Stimulated activated CD4-positive, alpha-beta T cell treated with anti-CD3 and anti-CD28 coated beads, Interleukin-12 subunit alpha, Interleukin-12 subunit beta, amount 100 ng/mL, for 48 hours (primary cell): ENCODE data around the gene SNX22.

Experiments
- DNase-seq, 3 donors: peaks; one replicate each; pipeline ENCODE4 v3.0.0-alpha.2; 2020; ENCODE audit warnings: low read depth in 2 of 3, low spot score in 1 of 3

Gene SNX22

GRCh38 chr15:64155802-64156651 lies 4.5 kb downstream of the SNX22 start:
- DNase-seq = no peak

GRCh38 chr15:64156652-64157331 lies 5.3 kb downstream of the SNX22 start:
- no peak for DNase-seq

GRCh38 chr15:64157599-64158125 lies 6.1 kb downstream of the SNX22 start:
- no peak for DNase-seq

- no peak for DNase-seq
These were observed 7.0 kb downstream of the SNX22 start for GRCh38 chr15:64158363-64159134.

- DNase-seq = no peak
These were observed 10.4 kb downstream of the SNX22 start for GRCh38 chr15:64161688-64162477.

- no peak for DNase-seq
These were observed 10.9 kb downstream of the SNX22 start for GRCh38 chr15:64162478-64162868.

GRCh38 chr15:64162869-64163658 lies 11.5 kb downstream of the SNX22 start, which contains the start of gene PPIB:
Gene PPIB (minus strand): TSS chr15:64163022. CDS start chr15:64162986, 36 bp downstream.
- DNase-seq = peak; percentile 90 to 97 (median 95)

GRCh38 chr15:64163659-64164362 lies 12.3 kb downstream of the SNX22 start:
- no peak for DNase-seq

- no peak for DNase-seq
These were observed 12.9 kb downstream of the SNX22 start for GRCh38 chr15:64164436-64164835.

- DNase-seq = no peak
These were observed 14.8 kb downstream of the SNX22 start for GRCh38 chr15:64166102-64166890.

GRCh38 chr15:64180235-64180824 lies 28.8 kb downstream of the SNX22 start:
- DNase-seq = no peak

- DNase-seq = no peak
These were observed 31.4 kb downstream of the SNX22 start for GRCh38 chr15:64182859-64183370.

GRCh38 chr15:64185146-64185911 lies 33.8 kb downstream of the SNX22 start:
- no peak for DNase-seq

GRCh38 chr15:64187396-64188191 lies 36.1 kb downstream of the SNX22 start:
- no peak for DNase-seq

- DNase-seq = no peak
These were observed 40.7 kb downstream of the SNX22 start for GRCh38 chr15:64191971-64192830.
